Effector CD4-positive, alpha-beta T cell (primary cell): ENCODE results near the gene OPTC.

Experiments used
- DNase-seq: peaks from one replicate; pipeline ENCODE4 v3.0.0-alpha.2; 2020

OPTC gene

DNA sequence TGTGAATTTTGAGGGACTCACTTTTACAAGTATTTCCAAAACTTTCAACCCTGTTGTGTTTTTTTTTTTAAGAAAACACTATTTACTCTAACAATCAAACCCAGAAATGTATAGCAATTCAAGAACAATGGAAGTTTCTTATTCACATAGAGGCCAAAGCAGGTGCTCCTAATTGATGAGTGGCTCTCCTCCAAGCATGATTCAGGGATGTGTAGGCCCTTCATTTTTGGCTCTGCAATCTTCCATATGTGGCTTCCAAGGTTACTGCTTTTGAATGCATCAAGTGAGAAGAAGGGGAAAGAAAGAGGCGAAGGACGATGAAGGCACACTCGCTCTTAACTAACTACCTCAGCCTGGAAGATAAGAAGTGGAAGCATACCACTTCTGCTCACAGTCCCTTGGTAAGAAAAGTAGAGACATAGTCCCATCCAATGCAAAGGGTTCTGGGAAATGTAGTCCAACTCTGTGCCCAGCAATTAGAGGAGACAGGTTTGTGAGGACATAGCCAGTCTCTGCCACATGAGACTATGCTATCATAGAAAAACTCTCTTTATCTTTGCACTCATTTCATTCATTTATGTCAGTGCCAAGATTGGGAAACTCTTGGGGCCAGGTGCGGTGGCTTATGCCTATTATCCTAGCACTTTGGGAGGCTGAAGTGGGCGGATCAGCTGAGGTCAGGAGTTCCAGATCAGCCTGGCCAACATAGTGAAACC is 46.0 kb downstream of the OPTC start:
- DNase-seq = no peak

DNA sequence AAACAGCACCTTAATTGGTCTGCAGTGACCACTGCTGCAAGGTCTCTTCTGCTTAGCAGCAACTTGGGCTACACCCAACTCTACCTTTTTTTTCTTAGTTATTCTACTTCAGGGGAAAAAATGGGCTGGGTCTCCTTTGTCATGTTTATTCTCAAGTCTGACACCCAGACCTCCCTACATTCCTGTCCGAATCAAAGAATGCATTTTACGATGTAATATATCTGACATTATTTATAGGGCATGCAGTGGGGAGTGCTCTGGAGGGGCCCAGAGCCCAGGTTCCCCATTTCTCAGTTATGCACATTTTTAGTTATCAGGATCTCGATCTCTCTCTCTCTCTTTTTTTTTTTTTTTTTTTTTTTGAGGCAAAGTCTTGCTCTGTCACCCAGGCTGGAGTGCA is 50.5 kb downstream of the OPTC start:
- no peak for DNase-seq

DNA sequence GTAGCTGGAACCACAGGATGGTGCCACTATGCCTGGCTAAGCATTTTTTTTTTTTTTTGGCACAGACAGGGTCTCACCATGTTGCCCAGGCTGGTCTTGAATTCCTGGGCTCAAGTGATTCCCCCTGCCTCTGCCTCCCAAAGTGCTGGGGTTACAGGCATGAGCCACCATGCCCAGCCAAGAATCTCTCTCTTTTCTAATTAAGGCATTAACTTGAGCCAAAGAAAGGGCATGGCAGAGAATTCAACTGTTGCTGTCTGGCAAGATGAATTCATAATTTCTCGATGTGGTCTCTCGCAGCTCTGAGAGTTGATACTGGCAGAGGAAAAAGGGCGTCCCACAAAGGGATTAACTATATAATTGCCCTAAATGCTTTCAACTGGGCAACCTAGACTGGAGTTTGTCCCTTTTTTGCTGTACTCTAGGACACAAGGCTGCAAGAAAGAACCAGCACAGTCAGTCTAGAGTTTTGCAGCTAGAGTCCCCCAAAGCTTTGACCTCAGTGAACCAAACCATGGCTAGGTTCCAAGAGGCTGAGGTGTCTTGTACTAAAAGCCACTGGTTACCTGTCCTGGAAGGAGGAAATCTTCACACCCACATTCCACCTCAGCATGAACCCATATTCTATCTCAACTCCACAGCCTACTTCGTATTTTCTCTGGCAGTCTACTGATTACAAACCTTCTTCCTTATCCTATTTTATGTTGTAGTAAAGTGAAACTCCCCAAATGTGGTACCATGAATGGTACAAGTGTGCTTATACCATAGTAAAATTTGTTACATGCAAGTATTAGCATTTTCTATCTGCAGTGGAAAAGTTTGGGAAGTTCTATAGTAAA is 51.2 kb downstream of the OPTC start:
- no peak for DNase-seq

GRCh38 chr1:203546274-203546673 is 52.3 kb downstream of the OPTC start:
- DNase-seq = no peak

DNA sequence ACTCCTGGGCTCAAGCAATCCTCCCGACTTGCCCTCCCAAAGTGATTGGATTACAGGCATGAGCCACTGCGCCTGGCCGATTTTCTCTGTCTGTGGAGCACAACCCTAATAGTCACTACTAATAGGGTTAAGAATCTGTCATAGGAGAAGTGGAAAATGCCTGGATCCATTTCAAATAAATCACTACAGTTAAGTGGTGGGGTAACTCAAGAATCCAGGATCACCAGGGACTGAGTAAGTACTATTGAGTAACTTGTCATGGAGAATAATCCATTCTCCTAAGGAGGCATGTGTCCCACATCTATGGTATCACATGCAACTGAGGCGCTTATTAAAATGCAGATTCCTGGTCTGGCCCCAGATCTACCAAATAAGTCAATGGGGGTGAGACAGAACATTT is 53.2 kb downstream of the OPTC start:
- DNase-seq = no peak

- DNase-seq = no peak
Measured at GRCh38 chr1:203547771-203548421, 53.9 kb downstream of the OPTC start.

DNA sequence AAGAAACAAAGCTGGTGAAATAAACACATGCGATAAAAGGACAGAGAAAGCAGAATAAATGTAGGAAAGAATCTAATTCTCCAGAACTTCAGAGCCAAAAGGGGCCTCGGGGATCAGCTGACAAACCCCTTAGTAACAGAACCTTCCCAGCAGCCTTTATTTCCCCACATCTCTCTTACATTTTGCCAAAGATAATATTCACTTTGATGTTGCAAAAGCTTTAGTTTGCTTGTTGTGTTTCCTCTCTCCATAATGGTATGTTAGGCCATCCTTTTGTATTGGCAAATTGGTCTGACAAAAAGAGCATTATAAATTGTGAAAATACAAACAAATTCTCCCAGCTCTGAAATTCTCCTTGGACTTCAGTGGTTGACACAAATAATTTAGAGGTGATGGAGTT is 54.9 kb downstream of the OPTC start:
- DNase-seq = no peak

DNA sequence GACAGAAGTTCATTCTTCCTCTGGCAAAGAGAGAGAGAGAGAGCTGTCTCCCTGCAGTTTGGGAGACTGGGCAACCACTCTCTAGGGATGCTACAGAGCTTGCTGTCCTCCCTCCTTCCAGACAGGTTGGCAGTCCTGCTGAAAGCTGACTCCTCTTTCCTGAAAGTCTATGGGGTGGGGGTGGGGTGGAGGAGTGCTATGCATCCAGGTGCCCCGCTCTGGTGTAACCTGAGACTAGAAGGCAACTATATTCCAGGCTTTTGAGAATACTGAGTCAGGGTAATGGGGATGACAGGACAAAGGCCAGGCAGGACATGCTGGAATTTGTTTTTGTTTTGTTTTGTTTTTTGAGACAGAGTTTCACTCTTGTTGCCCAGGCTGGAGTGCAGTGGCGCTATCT is 55.4 kb downstream of the OPTC start:
- no peak for DNase-seq

- no peak for DNase-seq
Measured at GRCh38 chr1:203550846-203551245, 56.9 kb downstream of the OPTC start.

- no peak for DNase-seq
Measured at GRCh38 chr1:203551550-203551949, 57.6 kb downstream of the OPTC start.

GRCh38 chr1:203553496-203553895 is 59.5 kb downstream of the OPTC start:
- DNase-seq = no peak

GRCh38 chr1:203554071-203554470 is 60.1 kb downstream of the OPTC start:
- DNase-seq = no peak

- DNase-seq = no peak
Measured at GRCh38 chr1:203555076-203555475, 61.1 kb downstream of the OPTC start.

GRCh38 chr1:203555511-203556046 is 61.6 kb downstream of the OPTC start:
- DNase-seq = no peak

- no peak for DNase-seq
Measured at GRCh38 chr1:203556047-203556851, 62.3 kb downstream of the OPTC start.

DNA sequence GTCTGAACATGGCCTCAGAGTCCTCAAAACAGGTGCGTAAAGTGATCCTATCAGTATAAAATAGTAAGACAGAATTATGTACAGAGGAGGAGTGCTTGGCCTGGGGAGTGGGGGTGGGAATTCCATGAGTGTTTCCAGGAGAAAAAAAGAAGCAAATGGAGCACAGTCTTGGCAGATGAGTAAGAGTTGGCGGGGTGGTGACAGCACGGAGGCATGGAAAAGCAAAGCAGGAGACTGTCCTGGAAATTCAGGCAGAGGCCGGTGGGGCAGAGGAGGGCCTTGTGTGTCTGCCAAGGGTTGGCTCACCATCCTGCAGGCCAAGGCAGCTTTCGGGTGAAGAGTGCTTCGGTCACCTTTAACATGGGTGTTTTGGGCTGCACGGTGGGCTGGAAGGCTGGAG is 63.4 kb downstream of the OPTC start:
- no peak for DNase-seq

- DNase-seq = no peak
Measured at GRCh38 chr1:203558064-203558760, 64.3 kb downstream of the OPTC start.
